LNCAP (cell line): ENCODE data around the gene TMEM45B.

Experiments used
- CTCF ChIP-seq: fragments of 450-650 bp; IDR thresholded peaks from 2 replicates; pipeline ENCODE4 v1.5.1; 2017; ENCODE audit warnings: mild to moderate bottlenecking

Gene TMEM45B

DNA sequence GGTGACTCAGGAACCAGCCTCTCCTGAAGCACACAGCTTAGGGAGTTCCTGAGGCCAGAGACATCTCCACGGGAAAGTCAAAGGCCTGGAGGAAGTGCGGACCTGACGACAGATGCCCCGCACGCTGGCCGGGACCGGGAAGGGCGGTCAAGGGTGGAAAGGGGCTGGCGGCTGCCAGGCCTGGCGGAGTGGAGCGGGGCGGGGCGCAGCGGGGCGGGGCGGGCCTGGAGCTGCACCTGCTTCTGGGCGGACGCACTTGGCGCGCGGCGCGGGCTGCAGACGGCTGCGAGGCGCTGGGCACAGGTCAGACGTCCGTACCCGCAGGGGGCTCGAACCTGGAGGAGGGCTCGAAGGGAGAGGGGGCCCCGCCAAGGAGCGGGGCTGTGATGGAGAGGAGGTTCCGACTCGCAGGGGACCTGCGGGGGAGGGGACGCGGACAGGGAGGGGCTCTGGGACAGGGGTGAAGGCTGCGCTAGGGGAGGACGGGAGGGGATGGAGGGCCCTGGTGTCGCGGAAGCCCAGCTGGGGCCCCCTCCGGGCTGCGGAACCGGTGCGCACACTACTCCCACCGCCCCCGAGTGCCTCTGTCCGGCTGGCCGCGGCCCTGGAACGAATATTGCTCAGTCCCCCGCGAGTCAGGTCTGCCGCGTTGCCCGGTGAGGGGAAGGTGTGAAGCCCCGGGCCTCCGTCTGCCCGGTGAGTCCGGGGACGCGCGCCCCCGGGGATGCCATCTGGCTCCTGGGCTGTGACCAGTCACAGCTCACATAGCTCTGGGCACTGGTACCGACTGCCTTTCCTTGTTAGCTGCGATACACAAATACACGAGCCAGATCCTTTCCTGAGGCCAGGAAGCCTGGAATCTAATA lies at the start of gene TMEM45B:
TSS of gene TMEM45B (plus strand) at position 253 of the 866 bp plus-strand sequence. CDS start 36,635 bp downstream, outside the sequence.
- no peak for TF ChIP-seq CTCF

GRCh38 chr11:129766898-129767604 lies 48.6 kb upstream of the TMEM45B start:
- peak; percentile 53 for TF ChIP-seq CTCF

- no peak for TF ChIP-seq CTCF
These were observed 47.8 kb upstream of the TMEM45B start for GRCh38 chr11:129767827-129768226.

- no peak for TF ChIP-seq CTCF
These were observed 47.3 kb upstream of the TMEM45B start for GRCh38 chr11:129768356-129768755.

DNA sequence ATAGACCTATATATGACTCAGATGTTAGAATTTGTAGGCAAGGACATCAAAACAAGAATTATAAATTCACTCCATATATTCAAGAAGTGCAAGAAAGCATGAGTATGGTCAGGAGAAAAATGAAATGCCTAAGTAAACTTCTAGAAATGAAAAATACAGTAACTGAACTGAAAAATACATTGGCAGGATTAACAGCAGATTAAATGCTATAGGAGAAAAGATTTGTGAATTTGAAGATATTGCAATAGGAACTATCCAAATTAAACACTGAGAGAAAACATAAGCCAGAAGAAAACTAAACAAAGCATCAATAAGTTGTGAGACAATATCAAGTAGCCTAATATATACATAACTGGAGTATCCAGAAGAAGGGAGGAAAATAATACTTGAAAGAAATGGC lies 46.6 kb upstream of the TMEM45B start:
- no peak for TF ChIP-seq CTCF

DNA sequence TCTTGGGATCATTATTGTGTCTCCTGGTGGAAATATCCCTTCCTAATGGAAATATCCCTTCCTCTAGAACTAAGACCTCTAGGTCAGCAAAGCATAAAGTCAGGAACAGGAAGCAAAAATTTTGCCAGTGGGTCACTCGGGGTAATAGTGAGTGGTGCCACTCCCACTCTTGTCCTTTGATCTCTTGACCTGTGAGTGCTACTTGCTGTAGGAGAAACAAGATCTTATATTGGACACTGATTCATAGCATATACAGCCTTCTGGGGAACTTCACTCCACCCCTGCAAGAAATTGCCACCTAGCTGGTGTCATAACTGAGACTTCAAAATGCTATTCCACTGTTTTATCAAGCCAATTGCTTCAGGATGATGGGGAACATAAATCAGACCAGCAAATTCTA lies 44.7 kb upstream of the TMEM45B start:
- TF ChIP-seq CTCF: no peak

DNA sequence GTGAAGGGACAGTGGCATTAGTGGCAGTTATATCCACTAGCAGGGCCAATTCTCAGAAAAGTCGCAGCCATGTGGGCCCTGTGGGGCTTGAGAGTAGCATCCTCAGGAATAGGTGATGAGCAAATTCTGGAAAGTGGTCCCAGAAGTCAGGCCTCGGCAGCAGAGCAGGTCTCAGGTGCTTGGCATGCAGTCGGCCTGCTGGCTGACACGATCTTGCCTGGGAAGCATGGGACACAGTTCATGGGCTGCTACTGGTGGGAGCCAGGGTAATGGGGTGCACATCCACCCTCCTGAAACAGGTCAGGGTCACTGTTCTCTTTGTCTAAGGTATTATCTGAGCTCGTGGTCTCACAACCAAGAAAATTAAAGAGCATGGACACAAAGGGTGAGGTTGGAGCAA lies 36.8 kb upstream of the TMEM45B start:
- TF ChIP-seq CTCF: no peak
